ENCODE measurements around the gene CFAP100.
A peak's percentile ranks its signal among the peaks of the same experiment; 100 is the strongest.

CFAP100 gene

DNA sequence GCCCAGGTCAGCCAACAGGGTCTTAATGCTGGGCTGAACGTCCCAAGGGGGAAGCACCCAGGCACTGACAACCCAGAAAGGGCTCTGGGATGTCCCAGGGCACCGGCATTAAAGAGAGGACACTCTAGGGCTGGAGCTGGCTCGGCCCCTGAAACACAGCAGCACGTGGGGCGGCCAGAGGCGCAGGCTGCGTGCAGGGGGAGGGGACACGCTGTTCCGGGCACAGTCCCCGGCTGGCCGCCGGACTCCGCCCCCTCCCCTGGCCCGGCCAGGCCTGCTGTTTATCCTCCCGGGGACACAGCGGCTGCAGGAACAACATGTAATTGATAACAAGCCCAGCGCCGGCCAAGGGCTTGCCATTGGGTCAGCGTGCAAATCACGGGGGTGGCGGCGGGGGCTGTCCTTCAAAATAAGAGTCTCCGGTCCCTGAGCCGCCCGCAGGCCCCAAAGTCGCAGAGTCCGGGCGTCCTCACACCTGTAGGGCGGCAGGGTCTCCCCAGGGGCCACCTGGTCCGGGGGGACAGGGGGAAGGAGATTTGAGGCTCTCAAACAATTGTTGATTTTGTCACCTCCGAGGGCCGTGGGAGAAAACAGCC, 38.8 kb upstream of the CFAP100 start:
- in situ Hi-C loops (cut with MboI; ENCODE audit: low pct_unique_long_range_greater_than_20kb, low sequenced_read_pairs) = no loop called here
- no peak for DNase-seq

DNA sequence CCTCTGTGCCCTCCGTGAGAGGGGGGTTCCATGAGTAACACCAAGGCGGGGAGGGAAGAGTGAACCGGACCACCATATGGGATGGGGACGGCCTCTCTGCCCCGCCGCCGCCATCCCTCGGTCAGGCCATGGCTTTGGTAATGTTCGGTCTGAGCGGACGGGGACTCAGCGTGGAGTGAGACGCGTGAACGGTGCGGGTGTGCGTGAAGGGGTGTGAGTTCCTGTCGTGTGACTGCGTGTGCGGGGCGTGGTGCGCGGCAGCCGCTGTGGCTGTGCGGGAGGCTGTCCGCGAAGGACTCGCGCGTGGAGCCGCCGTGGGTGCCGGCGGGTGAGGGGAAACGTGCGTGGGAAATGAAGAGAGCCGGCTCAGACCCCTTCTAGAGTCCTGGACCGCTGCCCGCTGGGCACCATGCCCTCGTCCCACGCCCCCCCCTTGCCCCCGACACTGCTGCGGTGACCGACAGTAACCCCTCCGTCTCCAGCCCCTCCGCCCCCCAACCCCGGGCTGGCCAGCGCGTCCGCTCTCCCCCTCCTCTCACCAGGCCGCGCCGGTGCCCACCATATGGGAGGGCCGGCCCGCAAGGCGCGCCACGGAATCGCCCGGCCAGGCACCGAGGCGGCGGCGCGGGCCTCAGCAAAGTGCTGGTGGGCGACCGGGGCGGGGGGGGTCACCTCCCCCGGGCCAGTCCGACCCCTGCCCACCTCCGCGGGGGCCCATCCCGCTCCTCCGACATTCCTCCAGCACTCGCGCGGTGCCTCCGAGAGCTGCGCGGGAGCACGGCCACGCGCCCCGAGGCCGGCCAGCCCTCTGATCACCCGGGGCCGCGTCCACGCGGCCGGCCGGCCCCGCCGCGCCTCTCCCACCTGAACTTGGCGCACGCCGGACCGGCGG, 38.1 kb upstream of the CFAP100 start:
- in situ Hi-C loops (cut with MboI; ENCODE audit: low pct_unique_long_range_greater_than_20kb, low sequenced_read_pairs) = no loop called here
- DNase-seq = no peak

DNA sequence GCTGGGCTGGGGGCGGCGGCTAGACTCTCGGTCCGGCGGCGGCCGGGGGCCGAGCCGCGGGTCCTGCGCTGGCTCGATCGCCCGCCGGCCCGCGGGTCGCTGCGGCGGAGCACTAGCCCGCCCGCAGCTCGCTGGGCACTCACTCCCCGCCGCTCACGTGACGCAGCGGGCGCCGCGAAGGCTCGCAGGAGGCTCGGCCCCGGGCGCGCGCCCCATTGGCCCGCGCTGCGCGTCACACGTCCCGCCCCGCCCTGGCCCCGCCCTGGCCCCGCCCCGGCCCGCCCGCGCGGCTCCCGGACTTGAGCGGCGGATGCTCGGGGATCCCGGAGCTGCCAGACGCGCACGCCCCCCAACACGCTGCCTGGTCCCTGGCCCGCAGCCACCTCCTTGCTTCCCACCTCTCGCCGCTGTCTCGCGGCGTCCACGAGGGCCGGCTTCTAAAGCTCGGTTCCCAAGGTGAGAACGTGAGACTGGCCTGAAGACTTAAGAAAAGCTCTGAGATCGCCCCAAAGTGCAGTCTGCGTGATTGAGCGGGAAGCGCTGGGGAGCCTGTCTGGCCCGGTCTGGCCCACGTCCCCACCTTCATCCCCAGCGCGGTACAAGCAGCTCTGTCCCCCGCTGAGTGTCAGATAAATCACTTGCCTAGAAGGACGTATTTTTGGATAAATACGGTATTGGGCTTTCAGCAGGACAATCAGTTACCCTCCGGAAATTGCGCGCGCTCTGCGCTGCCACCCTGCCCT, 37.2 kb upstream of the CFAP100 start, which contains the start of gene KLF15:
TSS of gene KLF15 (minus strand) at position 114 of the 743 bp plus-strand sequence. CDS start 4,486 bp downstream, outside the sequence.
- in situ Hi-C loops (cut with MboI; ENCODE audit: low pct_unique_long_range_greater_than_20kb, low sequenced_read_pairs) = no loop called here
- peak; percentile 62 for DNase-seq

DNA sequence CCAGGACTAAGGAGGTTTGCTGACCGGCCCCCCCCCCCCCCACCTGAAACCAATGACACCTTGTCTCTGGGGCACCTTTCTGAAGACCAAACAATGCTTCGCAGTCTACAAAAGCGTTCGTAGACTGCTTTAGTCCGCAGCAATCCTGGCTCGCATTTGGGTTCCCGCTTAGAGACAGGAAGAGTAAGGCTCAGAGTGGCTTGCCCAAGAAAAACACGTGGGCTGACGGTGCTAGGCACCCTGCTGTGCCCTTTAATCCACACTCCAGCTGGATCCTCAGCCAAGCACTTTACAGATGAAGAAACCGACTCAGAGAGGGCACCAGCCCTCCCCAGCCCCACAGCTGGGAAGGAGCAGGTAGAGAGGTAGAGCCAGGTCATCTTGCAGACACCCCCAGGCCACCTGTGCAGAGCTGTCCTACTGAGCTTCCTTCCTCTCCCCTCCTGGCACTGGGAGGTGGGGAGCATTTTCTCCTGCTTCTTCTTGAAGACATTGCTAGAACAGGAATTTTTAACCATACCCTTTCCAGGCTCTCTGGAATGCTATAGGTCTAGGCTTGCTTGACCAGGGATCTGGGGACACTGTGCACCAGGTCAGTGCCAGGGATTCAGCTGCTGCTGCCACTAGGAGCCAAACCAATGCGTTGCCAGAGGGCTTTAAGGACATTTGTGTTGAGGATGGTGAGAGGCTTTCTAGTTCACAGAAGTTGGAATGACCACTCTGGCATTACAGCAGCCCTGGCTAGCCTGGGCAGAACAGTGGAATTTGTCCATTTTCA, 36.5 kb upstream of the CFAP100 start:
- peak; percentile 22 for DNase-seq
- in situ Hi-C loops (cut with MboI; ENCODE audit: low pct_unique_long_range_greater_than_20kb, low sequenced_read_pairs) = no loop called here

DNA sequence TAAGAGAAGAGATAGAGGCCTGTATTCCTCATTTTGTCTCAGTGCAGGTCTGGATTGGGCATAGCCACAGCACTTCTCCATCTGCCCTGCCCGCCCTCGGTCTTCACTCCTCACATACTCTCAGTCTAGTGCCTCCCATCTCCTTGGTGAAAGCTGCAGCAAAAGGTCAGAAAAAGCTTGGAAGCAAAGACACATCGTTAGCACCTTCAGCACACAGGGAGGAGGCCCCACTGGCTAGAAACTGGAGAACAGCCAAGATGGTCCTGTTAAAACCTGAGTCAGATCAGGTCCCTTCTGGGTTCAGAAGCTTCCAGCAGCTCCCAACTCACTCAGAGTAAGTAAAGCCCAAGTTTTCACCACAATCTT, 35.9 kb upstream of the CFAP100 start:
- in situ Hi-C loops (cut with MboI; ENCODE audit: low pct_unique_long_range_greater_than_20kb, low sequenced_read_pairs) = no loop called here
- DNase-seq = no peak

DNA sequence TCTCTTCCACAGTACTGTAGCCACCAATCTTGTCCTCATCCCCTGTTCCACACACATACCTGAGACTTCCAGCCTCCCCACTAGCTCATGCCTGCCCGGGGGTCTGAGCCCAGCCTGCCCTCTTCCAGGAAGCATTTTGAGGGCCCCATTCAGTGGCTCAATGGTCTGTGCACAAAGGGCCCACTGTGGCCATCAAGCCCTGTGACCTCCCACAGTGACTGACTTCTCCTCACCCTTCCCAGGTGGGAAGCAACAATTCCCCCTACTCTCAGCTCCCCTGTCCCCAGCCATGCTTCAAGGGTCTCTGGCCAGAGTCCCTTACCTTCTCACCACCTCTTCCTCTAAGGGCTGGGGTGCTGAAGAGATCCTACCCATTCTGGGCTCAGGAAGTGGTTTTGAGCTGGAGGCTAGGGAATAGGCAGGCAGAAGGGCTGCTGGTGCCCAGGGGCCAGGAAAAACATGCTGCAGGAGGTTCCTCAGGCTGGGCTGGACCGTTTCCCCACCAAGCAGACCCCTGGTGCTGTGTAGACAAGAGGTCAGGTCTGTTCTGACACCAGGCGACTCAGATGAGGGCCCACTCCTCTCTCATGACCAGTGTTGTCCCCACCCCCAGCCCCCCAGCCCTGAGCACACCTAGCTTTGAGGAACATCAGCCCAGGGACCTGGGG, 34.5 kb upstream of the CFAP100 start:
- in situ Hi-C loops (cut with MboI; ENCODE audit: low pct_unique_long_range_greater_than_20kb, low sequenced_read_pairs) = no loop called here
- DNase-seq = no peak

DNA sequence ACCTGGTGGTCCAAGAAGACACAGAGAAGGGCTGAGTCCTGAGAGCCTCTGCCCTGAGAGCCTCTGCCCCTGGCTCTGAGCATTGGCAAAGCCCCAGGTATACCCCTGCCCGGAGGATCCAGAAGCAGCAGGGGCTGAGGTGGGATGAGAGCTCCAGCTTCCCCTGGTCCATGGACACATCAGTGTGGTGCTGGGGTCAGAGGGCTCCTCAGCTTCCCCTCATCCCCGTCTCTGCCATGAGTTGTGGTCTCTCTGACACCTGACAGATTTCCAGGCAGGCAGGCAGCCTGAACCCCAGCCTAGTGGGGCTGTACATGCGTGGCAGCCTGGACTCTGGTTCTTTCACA, 34.0 kb upstream of the CFAP100 start:
- in situ Hi-C loops (cut with MboI; ENCODE audit: low pct_unique_long_range_greater_than_20kb, low sequenced_read_pairs) = no loop called here
- no peak for DNase-seq

DNA sequence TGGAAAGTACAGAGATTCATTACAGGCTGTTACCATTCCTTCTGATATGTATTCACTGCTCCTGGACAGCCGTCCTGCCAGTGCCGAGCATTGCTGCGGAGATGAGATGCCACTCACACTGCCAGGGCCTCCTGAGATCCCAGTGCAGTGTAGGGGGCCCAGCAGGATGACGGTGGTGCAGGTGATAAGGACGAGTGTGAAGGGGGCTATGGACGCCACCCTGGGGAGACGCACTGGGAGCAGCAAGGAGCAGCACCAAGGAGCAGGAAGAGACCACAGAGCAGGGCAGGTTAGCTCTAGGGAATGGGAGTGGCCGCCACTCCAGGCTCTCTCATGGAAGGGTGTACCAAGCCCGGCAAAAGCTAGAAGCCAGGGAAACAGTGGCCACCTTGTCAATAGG, 33.5 kb upstream of the CFAP100 start:
- in situ Hi-C loops (cut with MboI; ENCODE audit: low pct_unique_long_range_greater_than_20kb, low sequenced_read_pairs) = no loop called here
- DNase-seq = no peak

DNA sequence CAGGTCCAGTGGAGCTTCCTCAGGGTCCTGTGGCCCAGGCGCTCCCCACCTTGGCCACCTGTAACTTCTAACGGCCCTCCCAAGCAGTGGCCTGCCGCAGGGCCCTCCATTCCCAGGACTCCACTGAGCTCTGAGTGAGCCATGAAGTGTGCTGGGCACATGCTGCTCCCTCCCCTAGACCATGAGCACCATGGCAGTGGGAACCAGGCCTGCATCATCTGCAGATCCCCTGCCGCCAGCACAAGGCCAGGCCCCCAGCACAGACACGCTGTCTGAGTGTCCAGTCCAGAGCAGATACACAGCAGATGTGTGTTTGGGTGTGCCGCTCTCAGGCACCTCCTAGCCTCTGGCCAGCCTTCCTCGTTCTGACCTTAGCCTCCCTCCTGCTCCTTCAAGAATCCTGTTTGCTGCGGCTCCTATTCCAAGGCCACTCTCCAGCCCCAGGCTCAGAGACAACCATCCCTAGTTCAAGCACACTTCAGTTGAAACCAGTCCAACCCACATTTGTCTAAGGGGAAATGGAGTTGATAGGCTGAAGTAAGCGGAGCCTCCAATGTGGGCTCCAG, 30.5 kb upstream of the CFAP100 start:
- in situ Hi-C loops (cut with MboI; ENCODE audit: low pct_unique_long_range_greater_than_20kb, low sequenced_read_pairs) = no loop called here
- no peak for DNase-seq

DNA sequence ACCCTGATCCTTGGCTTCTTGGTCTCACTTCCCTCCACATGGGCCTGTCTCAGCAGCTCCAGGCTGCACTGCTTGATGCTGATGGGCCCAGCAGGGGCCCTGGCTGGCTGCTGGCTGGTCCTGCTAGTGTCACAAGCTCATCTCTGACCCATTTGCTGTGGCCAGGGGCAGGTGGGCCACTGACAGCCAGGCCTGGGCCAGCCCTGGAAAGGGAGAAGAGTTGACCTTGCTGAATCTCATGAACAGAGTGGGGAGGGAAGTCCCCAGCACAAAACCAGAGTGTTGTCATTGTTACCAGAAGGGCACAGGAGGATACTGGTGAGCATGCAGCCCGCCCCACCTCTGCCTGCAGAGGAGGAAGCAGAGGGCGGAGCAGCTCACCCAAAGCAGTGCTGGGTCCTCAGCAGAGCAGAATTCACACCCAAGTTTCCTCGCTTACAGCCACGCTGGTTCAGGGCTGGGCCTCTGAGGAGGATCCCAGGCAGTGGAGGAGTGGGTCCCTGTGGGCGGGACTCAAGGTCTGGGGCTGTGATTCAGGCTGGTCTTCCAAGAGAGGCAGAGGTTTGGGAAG, 29.9 kb upstream of the CFAP100 start:
- in situ Hi-C loops (cut with MboI; ENCODE audit: low pct_unique_long_range_greater_than_20kb, low sequenced_read_pairs) = no loop called here

DNA sequence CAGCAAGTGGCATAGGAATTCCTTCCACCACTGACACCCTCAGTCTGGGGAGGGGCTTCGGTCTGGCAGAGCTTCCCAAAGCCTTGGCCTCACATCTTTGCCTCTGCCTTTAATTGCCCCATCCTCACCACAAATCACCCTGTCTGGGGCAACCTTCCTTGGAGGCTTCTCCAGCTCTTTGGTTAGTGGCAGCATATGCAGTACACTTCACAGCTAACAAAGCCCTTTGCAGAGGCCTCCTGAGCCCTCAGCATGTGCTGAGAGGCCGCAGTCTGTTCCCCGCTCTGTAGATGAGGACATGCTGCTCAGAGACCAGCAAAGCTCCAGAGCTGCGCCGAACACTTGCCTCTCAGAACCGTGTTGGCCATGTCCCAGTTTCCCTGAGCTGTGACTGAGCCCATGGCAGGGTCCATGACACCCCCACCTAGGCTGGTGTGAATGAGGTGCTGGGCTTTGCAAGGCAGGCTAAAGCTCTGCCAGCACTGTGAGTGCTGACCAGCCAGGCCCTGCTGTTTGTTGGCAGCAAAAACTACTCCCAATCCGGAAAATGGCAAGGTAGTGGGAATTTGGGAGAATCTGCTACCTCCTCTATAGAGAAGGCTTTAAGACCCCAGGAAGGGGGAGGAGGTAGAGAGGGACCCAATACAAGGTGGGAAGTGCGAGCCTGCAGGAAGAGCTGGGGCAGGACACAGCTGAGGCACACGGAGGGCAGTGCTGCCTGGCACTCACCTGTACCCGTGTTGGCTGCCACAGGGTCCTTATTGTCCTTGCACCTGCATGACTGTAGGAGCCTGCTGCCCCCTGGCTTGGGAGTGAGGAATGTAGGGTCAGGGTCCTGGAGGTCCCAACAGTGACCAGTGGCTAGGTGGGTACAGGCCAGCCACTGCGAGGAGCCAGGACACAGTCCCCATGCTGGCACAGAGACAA, 29.1 kb upstream of the CFAP100 start:
- in situ Hi-C loops (cut with MboI; ENCODE audit: low pct_unique_long_range_greater_than_20kb, low sequenced_read_pairs) = no loop called here

More for the DNA sequence above, 29.9 kb upstream of the CFAP100 start:
- DNase-seq = no peak

DNA sequence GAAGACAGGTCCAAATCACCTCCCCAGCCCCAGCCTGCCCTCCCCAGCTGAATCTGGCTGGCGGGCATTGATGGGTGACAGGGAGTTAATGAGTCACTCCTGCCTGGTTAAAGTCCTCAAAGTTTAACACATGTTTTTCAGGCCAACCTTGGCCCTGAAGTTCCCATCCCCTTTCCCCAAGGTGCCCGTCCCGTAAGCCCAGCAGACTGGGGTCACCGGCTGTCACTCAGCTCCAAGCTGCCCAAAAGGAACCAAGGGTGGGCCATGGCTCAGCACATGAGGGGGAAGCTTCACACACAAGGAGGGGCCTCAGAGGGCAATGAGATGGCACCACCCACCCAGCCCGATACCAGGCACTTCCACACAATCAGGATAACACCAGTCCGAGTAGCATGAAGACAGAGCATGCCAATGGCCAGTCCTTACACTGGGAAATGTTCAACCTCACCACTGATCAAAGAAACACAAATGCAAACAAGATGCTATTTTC, 27.3 kb upstream of the CFAP100 start:
- in situ Hi-C loops (cut with MboI; ENCODE audit: low pct_unique_long_range_greater_than_20kb, low sequenced_read_pairs) = no loop called here
- DNase-seq = no peak

More for the DNA sequence above, 29.1 kb upstream of the CFAP100 start:
- DNase-seq = no peak

DNA sequence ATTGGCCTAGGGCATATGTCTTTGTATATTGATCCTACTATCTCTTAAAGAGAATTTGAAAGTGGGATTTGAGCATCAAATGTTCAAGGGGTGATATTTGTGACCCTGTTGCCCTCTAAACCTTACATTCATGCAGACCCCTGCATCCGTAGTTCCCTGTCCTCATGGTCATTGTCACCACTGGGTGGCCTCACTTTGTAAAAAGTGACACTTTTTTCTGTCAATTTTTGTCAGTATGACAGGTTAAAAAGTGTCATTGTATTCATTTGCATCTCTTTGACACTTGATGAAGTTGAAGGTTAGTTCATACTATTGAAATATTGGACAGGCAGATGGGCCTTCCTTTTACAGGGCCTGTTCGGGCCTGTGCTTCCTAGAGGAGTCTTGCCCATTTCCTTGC, 25.2 kb upstream of the CFAP100 start:
- in situ Hi-C loops (cut with MboI; ENCODE audit: low pct_unique_long_range_greater_than_20kb, low sequenced_read_pairs) = no loop called here
- no peak for DNase-seq

DNA sequence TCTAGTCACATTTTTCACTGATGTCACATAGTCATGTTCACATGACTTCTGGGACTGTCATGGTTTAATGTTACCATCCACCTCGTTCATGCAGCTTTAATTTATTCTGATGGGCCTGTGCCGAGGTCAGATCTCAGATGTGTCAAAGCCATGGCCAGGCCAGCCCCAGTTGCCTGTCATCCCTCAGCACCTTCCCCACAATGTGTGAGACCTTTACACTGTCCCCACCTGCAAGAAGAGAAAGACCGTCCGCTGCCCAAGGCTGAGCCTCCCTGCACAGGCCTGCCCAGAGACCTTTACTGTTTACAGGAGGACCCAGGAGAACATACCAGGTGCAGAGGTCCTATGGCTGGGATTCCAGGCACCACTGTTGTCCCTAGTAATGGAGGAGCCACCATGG, 24.7 kb upstream of the CFAP100 start:
- in situ Hi-C loops (cut with MboI; ENCODE audit: low pct_unique_long_range_greater_than_20kb, low sequenced_read_pairs) = no loop called here
- DNase-seq = no peak

DNA sequence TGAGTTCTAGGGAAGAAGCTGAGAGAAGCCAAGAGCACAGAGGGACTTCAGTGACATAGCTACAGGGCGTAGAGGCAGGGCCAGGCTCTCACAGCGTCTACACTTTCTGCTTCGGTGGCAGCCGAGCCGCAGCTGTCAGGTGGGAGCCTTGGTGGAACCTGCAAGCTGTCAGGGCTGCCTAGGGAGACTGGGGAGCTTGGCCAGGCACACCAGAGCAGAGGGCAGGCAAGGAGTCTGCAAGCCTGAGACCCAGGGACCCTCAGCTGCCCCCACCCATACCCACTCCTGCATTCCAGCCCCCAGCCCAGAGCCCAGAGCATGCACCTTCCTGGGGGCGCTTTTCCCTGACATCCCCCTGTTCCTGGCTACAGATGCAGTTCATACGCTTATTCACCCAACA, 24.1 kb upstream of the CFAP100 start:
- in situ Hi-C loops (cut with MboI; ENCODE audit: low pct_unique_long_range_greater_than_20kb, low sequenced_read_pairs) = no loop called here
- DNase-seq = no peak

DNA sequence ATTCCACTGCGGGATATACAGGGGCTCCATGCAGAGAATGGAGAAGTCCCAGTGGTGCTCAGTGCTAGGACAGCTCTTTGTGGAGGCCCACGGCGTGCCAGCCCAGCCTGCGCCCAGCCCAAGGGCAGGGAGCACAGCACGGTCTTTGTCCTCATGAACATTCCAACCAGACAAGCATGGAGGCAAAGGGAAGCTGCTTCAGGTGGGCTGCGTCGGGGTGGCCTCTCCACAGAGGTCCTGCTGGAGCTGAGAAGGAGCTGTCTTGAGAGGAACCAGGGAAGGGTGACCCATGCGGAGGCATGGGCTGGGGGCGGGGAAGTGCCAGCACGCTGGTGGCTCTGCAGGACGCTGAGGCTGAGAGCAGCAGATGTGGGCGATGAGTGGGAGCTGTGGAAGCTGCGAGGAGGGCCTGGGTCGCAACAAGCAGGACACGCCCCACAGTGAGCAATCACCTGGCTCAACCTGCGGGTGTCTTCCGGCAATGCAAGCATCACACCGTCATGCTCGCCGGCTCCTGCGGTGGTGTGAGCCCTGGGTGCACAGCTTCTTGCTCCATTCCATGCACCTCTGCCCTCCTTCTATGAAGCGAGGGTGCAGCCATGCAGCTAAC, 23.5 kb upstream of the CFAP100 start:
- DNase-seq = no peak
- in situ Hi-C loops (cut with MboI; ENCODE audit: low pct_unique_long_range_greater_than_20kb, low sequenced_read_pairs) = no loop called here

All from KBM-7 (cell line).